T-helper 1 cell treated with Interleukin-12 subunit alpha and Interleukin-12 subunit beta and Interleukin-4 antibody, amounts not matched to agents 30 μg/mL and 1 μg/mL, for 36 hours (primary cell): ENCODE results near the gene PGA3.
"Not testable (repeated sequence)": the region's sequence is repeated elsewhere in the genome, so short reads cannot be mapped to it uniquely, and the experiment has no call there.

Experiments
- H3K27ac Mint-ChIP-seq: one replicate; pipeline ENCODE4 v1.8.0; 2021; ENCODE audit warnings: mild to moderate bottlenecking, mixed read lengths
- H3K27me3 Mint-ChIP-seq: one replicate; pipeline ENCODE4 v1.8.0; 2021; ENCODE audit warnings: low read depth, mixed read lengths
- H3K36me3 Mint-ChIP-seq: one replicate; pipeline ENCODE4 v1.8.0; 2021; ENCODE audit warnings: low read depth, mixed read lengths
- H3K4me1 Mint-ChIP-seq: one replicate; pipeline ENCODE4 v1.8.0; 2021; ENCODE audit warnings: low read depth, mixed read lengths
- H3K4me3 Mint-ChIP-seq: one replicate; pipeline ENCODE4 v1.8.0; 2021; ENCODE audit warnings: mild to moderate bottlenecking, moderate library complexity, mixed read lengths
- H3K9me3 Mint-ChIP-seq: one replicate; pipeline ENCODE4 v1.8.0; 2021; ENCODE audit warnings: mixed read lengths

PGA3 gene

GRCh38 chr11:61210629-61211028 lies 7.3 kb downstream of the PGA3 start:
- not testable (repeated sequence) for H3K9me3 Mint-ChIP-seq, H3K27ac Mint-ChIP-seq, H3K27me3 Mint-ChIP-seq, H3K4me3 Mint-ChIP-seq, H3K4me1 Mint-ChIP-seq, H3K36me3 Mint-ChIP-seq

DNA sequence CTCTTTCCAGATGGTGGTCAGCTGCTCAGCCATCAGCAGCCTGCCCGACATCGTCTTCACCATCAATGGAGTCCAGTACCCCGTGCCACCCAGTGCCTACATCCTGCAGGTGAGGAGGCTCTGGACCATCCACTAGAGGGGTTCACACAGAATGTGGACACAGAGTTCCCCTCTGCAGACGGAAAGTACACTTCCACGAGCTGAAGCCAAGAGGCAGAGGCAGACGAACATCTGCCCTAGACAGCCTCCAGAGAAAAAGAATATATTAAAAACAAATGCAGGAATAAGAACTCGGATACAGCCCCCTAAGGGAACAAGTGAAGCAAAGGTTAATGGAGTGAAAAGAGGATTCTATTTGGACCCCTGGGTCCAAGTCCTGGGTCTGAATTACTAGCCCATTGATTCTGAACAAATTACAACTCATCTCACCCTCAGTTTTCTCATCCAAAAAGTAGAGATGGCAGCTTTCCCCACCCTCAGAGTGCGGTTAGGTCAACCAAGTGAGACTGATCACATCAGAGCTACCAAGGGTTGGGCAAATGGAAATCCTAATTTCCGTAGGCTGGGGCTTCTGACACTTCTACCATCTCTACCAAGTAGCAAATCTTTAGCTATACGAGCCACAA lies 8.1 kb downstream of the PGA3 start:
- not testable (repeated sequence) for H3K9me3 Mint-ChIP-seq, H3K27me3 Mint-ChIP-seq, H3K4me3 Mint-ChIP-seq, H3K36me3 Mint-ChIP-seq, H3K27ac Mint-ChIP-seq, H3K4me1 Mint-ChIP-seq

DNA sequence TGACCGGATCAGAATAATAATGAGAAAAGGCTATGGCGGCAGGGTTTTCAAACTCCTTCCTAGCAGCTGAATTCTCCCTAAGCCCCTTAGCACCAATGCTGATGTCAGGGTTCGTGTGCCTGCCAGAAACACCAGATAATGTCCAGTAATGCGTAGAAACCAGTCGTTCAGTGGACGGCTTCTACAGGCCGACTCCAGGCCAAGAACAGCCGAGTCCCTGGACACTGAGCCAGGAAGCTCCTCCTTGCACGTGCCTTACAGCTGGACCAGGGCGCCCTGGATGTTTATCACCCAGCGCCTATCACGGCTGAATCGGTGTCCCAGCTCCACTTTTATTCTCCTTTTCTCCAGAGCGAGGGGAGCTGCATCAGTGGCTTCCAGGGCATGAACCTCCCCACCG lies 8.9 kb downstream of the PGA3 start:
- not testable (repeated sequence) for H3K27me3 Mint-ChIP-seq, H3K27ac Mint-ChIP-seq, H3K36me3 Mint-ChIP-seq, H3K4me1 Mint-ChIP-seq, H3K9me3 Mint-ChIP-seq, H3K4me3 Mint-ChIP-seq

GRCh38 chr11:61213711-61214324 lies 10.5 kb downstream of the PGA3 start:
- not testable (repeated sequence) for H3K27ac Mint-ChIP-seq, H3K4me3 Mint-ChIP-seq, H3K36me3 Mint-ChIP-seq, H3K4me1 Mint-ChIP-seq, H3K9me3 Mint-ChIP-seq, H3K27me3 Mint-ChIP-seq

DNA sequence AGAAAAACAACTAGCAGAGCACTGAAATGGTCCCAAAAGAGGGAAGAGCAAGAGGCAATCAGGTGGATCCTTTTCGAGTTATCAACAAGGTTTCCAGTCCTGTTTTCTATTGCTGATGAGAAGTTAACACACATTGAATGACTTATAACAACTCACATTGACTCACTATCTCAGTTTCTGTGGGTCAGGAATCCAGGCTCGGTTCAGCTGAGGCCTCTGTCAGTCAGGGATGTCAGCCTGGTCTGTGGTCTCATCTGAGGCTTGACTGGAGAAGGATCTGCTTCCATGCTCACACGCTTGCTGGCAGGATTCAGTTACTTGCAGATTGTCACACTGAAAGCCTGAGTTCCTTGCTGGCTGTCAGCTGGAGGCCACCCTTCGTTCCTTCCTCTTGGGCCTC lies 15.0 kb downstream of the PGA3 start:
- not testable (repeated sequence) for H3K9me3 Mint-ChIP-seq, H3K27ac Mint-ChIP-seq, H3K4me1 Mint-ChIP-seq, H3K36me3 Mint-ChIP-seq, H3K4me3 Mint-ChIP-seq, H3K27me3 Mint-ChIP-seq

GRCh38 chr11:61219016-61219415 lies 15.7 kb downstream of the PGA3 start:
- not testable (repeated sequence) for H3K9me3 Mint-ChIP-seq, H3K27ac Mint-ChIP-seq, H3K4me1 Mint-ChIP-seq, H3K36me3 Mint-ChIP-seq, H3K4me3 Mint-ChIP-seq, H3K27me3 Mint-ChIP-seq

DNA sequence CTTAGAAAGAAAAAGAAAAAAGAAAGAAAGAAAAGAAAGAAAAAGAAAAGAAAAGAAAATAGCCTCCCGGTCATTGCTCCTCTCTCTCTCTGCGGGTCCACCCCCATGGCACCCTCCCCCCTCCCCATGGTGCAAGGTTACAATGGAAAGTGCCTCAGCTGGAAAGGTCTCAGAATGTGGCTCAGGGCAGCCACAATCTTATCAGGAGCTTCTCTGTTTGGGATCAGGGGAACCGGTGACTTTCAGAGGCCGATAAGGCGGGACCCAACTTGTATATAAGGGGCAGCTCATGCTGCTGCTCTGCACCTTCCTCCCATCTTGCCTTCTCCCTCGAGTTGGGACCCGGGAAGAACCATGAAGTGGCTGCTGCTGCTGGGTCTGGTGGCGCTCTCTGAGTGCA lies 18.7 kb downstream of the PGA3 start, which contains the start of gene PGA4:
Gene PGA4 (plus strand): TSS at position 301 of the 400 bp plus-strand sequence. CDS start 54 bp downstream, at position 355.
- H3K4me1 Mint-ChIP-seq, H3K4me3 Mint-ChIP-seq, H3K36me3 Mint-ChIP-seq, H3K27me3 Mint-ChIP-seq, H3K9me3 Mint-ChIP-seq, H3K27ac Mint-ChIP-seq: not testable (repeated sequence)

- not testable (repeated sequence) for H3K4me1 Mint-ChIP-seq
These were observed 19.4 kb downstream of the PGA3 start for GRCh38 chr11:61222692-61223091.

DNA sequence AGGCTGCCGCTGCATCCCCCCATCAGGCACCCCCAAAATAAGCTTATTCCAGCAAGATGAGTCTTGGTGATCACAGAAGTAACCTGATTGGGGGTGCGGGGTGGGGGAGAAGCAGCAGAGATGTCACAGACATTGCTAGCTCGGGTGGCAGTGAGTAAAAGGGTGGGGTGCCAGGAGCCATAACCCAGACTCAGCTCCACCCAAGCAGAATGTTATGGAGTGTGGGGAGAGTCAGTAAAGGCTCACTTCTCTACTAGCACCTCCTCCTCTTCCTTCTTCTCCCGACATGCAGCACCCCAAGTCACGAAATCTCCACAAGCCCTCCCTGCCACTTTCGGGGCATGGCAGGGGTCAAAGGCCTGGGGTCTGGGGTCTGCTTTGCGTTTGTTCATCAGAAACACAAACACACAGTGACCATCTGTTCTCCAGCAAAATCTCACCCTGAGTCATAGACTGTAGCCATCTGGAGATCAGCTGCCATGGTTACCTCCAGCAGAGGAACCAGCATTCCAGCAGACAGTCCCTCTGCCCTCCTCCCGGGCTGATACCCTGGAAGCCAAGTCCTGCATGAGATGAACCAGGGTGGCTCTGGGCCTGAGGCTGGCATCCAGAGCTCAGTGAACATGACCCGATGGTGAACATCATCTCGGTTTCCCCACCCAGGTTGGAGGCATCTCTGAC lies 23.3 kb downstream of the PGA3 start:
- not testable (repeated sequence) for H3K4me1 Mint-ChIP-seq, H3K9me3 Mint-ChIP-seq, H3K27me3 Mint-ChIP-seq, H3K36me3 Mint-ChIP-seq, H3K4me3 Mint-ChIP-seq, H3K27ac Mint-ChIP-seq

More at GRCh38 chr11:61222692-61223091, 19.4 kb downstream of the PGA3 start:
- H3K36me3 Mint-ChIP-seq, H3K4me3 Mint-ChIP-seq, H3K27me3 Mint-ChIP-seq, H3K9me3 Mint-ChIP-seq, H3K27ac Mint-ChIP-seq: not testable (repeated sequence)

DNA sequence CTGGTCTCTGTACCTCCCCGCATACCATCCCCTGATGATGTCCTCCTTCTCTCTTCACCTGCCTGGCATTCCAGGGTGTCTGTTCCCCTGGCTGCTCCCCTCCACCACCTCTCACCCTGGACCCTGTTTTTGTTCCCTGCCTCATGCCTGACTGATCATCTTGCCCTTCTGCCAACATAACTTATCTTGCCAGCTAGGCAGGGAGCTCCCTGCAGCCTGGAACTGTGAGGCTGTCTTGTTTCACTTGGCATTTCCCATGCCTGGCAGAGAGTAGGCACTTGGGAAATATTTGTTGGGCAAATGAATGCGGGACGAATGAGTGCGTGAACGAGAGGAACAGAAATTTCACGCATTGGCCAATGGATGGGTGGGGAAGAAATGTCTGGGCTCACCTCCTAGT lies 26.1 kb downstream of the PGA3 start:
- not testable (repeated sequence) for H3K27ac Mint-ChIP-seq, H3K27me3 Mint-ChIP-seq, H3K4me3 Mint-ChIP-seq, H3K9me3 Mint-ChIP-seq, H3K36me3 Mint-ChIP-seq, H3K4me1 Mint-ChIP-seq

DNA sequence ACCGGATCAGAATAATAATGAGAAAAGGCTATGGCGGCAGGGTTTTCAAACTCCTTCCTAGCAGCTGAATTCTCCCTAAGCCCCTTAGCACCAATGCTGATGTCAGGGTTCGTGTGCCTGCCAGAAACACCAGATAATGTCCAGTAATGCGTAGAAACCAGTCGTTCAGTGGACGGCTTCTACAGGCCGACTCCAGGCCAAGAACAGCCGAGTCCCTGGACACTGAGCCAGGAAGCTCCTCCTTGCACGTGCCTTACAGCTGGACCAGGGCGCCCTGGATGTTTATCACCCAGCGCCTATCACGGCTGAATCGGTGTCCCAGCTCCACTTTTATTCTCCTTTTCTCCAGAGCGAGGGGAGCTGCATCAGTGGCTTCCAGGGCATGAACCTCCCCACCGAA lies 27.7 kb downstream of the PGA3 start:
- H3K4me3 Mint-ChIP-seq: not testable (repeated sequence)

DNA sequence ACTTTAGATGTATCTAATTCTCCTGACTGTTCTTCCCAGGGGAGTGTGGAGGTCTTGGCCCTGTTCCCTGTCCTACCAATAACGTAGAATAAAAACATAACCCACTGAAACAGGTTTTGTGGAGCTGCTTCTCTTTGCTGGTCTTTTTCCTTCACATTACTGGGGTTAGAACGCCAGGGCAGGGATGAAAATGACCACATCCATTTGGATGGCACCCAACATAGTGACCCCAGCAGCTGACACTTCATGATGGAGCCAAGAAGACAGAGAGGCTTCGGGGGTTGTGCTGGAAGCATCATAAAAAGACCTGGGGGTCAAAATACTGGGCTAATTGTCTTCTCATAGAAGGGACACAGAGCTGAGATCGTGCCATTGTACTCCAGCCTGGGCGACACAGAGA lies 28.3 kb downstream of the PGA3 start:
- H3K36me3 Mint-ChIP-seq, H3K27ac Mint-ChIP-seq, H3K4me1 Mint-ChIP-seq, H3K4me3 Mint-ChIP-seq, H3K9me3 Mint-ChIP-seq, H3K27me3 Mint-ChIP-seq: not testable (repeated sequence)

More for the DNA sequence above, 27.7 kb downstream of the PGA3 start:
- not testable (repeated sequence) for H3K27ac Mint-ChIP-seq, H3K36me3 Mint-ChIP-seq, H3K27me3 Mint-ChIP-seq, H3K9me3 Mint-ChIP-seq, H3K4me1 Mint-ChIP-seq

DNA sequence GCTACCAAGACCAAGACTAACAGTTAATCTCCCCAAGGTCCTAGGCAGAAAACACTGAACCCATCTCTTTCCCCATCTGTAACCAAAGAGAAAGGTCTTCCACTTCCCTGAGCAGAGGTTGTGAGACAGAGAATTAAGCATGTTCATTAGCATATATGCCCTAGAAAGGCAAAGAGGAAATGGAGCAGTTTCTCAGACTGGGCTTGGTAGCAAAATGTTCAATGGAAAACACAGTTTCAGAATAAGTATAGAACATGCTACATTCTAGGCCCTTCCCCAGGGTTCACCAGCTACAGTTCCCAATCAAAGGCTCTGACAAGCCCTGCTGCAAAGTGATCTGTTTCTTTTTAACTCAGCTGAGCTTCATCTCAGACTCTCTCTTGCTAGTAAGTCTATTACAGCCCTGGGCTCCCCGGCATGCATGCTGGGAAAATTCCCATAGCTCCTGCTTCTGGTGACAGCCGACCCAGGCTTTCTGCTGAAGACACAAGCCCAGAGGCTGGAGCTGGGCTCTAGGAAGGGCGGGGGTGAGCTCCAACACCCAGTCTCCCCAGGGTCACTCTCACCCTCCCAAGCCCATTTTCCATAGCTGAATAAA lies 29.3 kb downstream of the PGA3 start:
- not testable (repeated sequence) for H3K9me3 Mint-ChIP-seq, H3K27me3 Mint-ChIP-seq, H3K4me3 Mint-ChIP-seq, H3K36me3 Mint-ChIP-seq, H3K4me1 Mint-ChIP-seq, H3K27ac Mint-ChIP-seq

- H3K4me3 Mint-ChIP-seq, H3K36me3 Mint-ChIP-seq, H3K27ac Mint-ChIP-seq, H3K4me1 Mint-ChIP-seq, H3K27me3 Mint-ChIP-seq, H3K9me3 Mint-ChIP-seq: not testable (repeated sequence)
These were observed 33.8 kb downstream of the PGA3 start for GRCh38 chr11:61237130-61237529.

DNA sequence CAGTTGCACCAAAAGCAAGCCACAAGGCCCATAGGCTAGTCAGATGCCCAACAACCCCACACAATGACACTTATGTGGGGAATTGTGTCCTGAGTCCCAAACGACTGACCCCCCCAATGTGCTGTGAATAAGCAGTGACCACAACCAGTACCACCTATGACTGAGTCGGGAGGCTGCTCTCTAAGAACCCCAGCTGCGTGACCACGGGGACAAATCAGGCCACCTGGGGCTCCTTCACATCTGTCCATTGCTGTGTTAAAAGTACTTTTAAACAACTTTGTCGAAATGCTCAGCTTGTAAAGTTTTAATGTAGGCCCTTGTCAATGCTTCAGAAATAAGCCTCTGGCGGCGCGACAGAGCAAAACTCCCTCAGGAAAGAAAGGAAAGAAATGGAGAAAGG lies 37.0 kb downstream of the PGA3 start:
- H3K4me3 Mint-ChIP-seq, H3K27ac Mint-ChIP-seq, H3K27me3 Mint-ChIP-seq, H3K36me3 Mint-ChIP-seq, H3K9me3 Mint-ChIP-seq, H3K4me1 Mint-ChIP-seq: not testable (repeated sequence)
